IPS-11a (cell line): ENCODE results near the gene ZBTB24.

ENCODE experiments used
- H3K4me3 ChIP-seq: one replicate; pipeline ENCODE4 v1.5.1; 2013; ENCODE audit warnings: low read depth, low read length, control low read depth

Gene ZBTB24

DNA sequence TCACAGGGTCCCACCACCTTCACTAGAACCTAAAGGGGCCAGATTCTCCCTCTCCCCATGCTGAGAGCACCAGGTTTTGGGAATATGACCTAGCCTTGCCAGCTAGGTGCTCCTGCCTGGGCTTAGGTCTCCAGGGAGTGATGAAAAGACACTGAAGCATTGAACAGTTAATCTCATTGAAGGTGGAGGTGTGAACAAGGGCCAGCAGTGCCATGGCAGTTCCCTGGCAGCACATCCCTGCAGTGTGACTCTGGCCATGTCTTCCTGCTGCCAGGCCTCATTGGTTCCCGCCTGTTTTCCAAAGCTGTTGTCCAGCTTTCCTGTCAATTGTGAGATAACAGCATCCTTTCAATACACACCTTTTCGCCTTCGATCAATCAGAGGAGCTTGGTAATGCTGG is 53.5 kb downstream of the ZBTB24 start:
- no peak overlapping the region for H3K4me3 ChIP-seq

DNA sequence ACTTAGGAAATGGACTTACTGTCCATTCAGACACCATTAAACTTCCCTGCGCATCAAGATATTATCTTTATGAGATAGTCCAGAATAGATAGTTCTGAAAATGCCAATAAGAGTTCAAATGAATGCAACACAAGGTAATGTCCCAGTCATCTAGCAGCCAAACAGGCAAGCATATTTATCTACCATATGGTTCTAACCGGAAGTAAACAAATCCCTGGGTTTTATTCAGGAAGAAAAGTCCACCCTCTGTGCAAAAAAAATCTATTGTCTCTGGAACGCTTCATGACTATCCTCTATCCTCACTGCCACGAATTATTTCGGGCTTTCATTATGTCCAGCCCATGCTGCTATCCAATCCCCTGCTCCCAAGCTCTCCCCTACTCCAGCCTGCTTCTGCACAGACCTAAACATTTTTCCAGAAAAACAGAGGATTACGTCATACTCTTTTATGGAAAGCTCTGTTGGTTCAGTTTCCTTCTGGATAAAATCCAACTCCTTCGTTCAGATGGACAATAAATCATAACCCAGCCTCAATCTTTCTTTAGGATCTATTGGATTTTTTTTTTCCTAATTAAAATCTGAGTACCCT is 54.0 kb downstream of the ZBTB24 start:
- no peak overlapping the region for H3K4me3 ChIP-seq

DNA sequence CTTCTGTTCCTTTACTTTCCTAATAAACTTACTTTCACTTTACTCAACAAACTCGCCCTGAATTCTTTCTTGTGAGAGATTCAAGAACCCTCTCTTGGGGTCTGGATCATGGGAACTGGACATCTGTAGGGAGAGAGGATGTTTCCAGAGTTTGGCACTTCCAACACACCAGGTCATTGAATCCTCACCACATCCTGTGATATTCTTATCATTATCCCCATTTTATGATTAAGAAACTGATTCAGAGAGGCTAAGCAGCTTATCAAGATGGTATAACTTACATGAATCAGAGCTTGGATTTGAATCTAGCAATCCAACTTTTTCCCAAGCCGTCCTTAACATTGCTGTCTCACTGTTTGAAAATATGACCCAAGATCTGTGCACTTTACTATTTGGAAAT is 58.1 kb downstream of the ZBTB24 start:
- no peak overlapping the region for H3K4me3 ChIP-seq

DNA sequence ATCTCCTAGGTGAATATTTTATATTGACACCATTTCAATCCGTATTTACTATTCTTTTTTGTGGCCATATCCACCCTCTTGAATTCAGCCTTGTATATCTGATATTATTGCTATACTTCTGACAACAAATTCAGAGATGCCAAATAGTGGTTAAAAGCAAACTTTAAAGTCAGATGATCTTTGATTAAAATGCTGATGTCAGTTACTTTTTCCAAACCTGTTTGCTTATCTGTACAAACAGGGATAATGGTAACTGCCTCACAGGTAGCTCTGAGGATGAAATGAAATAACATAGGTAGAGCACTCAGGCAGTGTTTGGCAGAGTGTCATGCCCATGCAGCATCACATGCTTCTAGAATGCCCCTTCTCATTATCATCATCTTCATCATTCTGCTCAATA is 61.8 kb downstream of the ZBTB24 start:
- no peak overlapping the region for H3K4me3 ChIP-seq

DNA sequence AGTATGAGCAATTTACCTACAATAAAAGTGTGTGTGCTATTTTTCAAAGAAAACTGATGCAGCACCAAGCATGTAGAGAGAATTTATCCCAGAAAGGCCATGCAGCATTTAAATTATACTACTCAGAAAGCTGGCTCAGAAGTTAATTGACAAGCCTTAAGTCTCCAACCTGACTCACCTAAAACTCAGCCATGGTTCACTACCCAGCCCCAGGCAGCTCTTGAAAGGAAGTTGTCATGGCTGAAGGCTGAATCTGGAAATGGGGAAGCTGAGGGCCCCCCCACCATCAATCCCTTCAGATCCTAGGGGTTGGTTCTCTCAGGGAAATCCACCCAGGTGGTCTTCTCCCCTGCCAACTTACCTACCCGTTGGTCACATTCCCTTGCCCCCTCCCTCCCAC is 62.3 kb downstream of the ZBTB24 start:
- no peak overlapping the region for H3K4me3 ChIP-seq

DNA sequence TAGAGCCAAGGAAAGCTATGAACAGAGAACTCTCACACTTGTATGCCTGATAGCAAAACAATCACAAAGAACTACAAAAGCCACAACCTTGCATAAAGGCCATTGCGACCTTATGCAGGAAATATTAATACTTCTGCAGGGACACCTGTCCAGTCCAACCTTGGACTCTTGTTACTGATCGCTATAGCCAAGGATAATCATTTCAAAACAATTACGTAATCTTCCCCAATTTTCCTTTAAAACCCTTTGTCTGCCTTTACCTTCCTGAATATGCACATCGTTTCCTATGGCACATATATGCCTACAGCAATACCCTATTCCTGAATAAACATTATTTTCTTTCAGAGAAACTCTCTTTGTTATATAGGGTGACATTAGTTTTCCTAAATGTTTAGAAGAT is 65.4 kb downstream of the ZBTB24 start:
- H3K4me3 ChIP-seq: no peak overlapping the region
